WTC11 (cell line): ENCODE measurements around the gene RAP2B.

Experiments
- CTCF ChIP-seq: fragments of 200-600 bp; IDR thresholded peaks from 2 replicates; pipeline ENCODE4 v1.8.0; 2022; ENCODE audit warnings: antibody characterized with exemption
- GABPB1 ChIP-seq: sonication (generic); formaldehyde crosslinking; IDR thresholded peaks from 2 replicates; pipeline ENCODE4 v1.8.1; 2023; ENCODE audit warnings: mild to moderate bottlenecking, missing genetic modification reagents
- JUN ChIP-seq: sonication (generic); formaldehyde crosslinking; IDR thresholded peaks from 2 replicates; pipeline ENCODE4 v1.8.0; 2023; ENCODE audit warnings: mild to moderate bottlenecking, missing genetic modification reagents
- MAX ChIP-seq: sonication (generic); formaldehyde crosslinking; IDR thresholded peaks from 2 replicates; pipeline ENCODE4 v1.8.0; 2022; ENCODE audit warnings: mild to moderate bottlenecking, missing genetic modification reagents
- NR2C2 ChIP-seq: sonication (generic); formaldehyde crosslinking; IDR thresholded peaks from 2 replicates; pipeline ENCODE4 v1.8.0; 2022; ENCODE audit warnings: mild to moderate bottlenecking, missing genetic modification reagents
- PRDM15 ChIP-seq: sonication (generic); formaldehyde crosslinking; IDR thresholded peaks from 2 replicates; pipeline ENCODE4 v1.8.0; 2022; ENCODE audit warnings: missing genetic modification reagents
- TF ChIP-seq, protein P1 (sequence below): sonication (generic); formaldehyde crosslinking; conservative IDR thresholded peaks from 2 replicates; pipeline ENCODE4 v1.8.1; 2022; ENCODE audit warnings: mild to moderate bottlenecking, missing genetic modification reagents
- TF ChIP-seq, protein P2 (sequence below): sonication (generic); formaldehyde crosslinking; IDR thresholded peaks from 2 replicates; pipeline ENCODE4 v1.8.1; 2022; ENCODE audit warnings: low read depth, mild to moderate bottlenecking, moderate library complexity, missing genetic modification reagents, borderline replicate concordance

- TF ChIP-seq CTCF, result no peak
- no peak for TF ChIP-seq JUN (CRISPR knock-in tag)
- TF ChIP-seq, protein P1, sequence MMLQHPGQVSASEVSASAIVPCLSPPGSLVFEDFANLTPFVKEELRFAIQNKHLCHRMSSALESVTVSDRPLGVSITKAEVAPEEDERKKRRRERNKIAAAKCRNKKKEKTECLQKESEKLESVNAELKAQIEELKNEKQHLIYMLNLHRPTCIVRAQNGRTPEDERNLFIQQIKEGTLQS, result no peak
- no peak for TF ChIP-seq MAX (CRISPR knock-in tag)
- no peak for TF ChIP-seq PRDM15 (CRISPR knock-in tag)
- TF ChIP-seq GABPB1 (CRISPR knock-in tag), result no peak
- TF ChIP-seq, protein P2, sequence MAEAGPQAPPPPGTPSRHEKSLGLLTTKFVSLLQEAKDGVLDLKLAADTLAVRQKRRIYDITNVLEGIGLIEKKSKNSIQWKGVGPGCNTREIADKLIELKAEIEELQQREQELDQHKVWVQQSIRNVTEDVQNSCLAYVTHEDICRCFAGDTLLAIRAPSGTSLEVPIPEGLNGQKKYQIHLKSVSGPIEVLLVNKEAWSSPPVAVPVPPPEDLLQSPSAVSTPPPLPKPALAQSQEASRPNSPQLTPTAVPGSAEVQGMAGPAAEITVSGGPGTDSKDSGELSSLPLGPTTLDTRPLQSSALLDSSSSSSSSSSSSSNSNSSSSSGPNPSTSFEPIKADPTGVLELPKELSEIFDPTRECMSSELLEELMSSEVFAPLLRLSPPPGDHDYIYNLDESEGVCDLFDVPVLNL, result no peak
- TF ChIP-seq NR2C2 (CRISPR knock-in tag), result no peak
These were observed 9.9 kb downstream of the RAP2B start for GRCh38 chr3:153171918-153172317.
